D721Med (cell line): ENCODE measurements around the gene KCNIP4.

Source experiments
- DNase-seq: peaks from one replicate; pipeline ENCODE4 v3.0.0; 2011; ENCODE audit warnings: low spot score; ENCODE audit not compliant: insufficient read length
- FAIRE-seq: peaks from 2 replicates; lab custom pipeline; 2011; peaks lifted over from hg19 to GRCh38; lab: Jason Lieb, UNC
- TF ChIP-seq, protein P1 (sequence below): IDR thresholded peaks from 2 replicates; pipeline ENCODE4 v1.5.1; 2012; ENCODE audit warnings: mild to moderate bottlenecking, control low read depth; ENCODE audit not compliant: insufficient read depth; ENCODE audit errors: missing control alignments

KCNIP4 gene

DNA sequence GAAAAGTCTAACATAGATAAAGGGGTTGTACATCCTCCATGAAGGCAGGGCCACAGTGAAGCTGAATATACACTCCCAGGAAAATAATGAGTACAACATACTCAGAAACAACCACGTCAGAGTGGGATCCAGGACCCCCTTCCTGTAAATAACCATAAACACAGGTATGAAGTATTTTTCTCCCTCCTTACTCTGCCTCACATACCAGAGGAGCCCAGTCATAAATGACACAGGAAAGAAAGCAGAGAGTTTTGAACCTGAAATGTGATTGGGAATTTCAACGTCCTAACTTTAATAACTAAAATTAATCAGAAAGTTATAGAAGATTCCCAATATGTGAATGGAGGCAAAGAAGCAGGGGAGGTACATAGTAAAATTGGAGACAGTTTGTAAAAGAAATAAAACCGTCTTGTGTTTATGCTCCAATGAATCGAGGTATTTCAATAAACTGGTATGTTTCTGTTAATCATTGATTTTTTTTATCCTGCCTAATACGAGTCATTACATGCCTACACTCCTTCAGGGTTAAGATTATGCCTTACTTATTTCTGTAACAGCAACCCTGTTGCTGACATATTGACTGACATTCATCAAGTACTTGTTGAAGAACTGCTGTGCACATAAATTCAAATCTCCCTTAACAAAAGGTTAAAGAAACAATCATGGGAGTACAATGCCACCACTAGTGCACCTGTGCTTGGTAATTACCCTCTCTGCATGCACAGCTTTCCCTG, 431.3 kb downstream of the KCNIP4 start:
- TF ChIP-seq, protein P1, sequence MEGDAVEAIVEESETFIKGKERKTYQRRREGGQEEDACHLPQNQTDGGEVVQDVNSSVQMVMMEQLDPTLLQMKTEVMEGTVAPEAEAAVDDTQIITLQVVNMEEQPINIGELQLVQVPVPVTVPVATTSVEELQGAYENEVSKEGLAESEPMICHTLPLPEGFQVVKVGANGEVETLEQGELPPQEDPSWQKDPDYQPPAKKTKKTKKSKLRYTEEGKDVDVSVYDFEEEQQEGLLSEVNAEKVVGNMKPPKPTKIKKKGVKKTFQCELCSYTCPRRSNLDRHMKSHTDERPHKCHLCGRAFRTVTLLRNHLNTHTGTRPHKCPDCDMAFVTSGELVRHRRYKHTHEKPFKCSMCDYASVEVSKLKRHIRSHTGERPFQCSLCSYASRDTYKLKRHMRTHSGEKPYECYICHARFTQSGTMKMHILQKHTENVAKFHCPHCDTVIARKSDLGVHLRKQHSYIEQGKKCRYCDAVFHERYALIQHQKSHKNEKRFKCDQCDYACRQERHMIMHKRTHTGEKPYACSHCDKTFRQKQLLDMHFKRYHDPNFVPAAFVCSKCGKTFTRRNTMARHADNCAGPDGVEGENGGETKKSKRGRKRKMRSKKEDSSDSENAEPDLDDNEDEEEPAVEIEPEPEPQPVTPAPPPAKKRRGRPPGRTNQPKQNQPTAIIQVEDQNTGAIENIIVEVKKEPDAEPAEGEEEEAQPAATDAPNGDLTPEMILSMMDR = no peak
- DNase-seq (no peak), FAIRE-seq (no peak)

- TF ChIP-seq, protein P1 = no peak
- DNase-seq (no peak), FAIRE-seq (no peak)
Observed at GRCh38 chr4:21514022-21514694, 434.4 kb downstream of the KCNIP4 start.

DNA sequence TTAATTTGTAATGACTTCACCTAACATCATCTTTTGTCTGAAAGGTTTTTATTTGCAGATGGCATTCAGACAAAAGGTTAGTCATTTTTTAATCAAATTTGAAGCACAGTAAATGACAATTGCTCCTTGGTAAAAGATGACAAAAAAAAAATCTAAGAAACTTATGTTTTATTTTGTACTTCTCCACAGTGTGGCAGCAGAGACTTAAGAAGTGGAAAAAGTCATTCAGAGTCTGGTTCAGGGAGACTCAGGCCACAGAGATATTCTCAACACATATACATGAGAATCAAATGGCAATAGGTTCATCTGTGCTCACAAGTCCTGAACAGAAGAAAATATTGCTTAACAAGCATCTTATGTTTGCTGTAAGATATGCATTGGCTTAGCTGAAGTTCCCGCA, 436.2 kb downstream of the KCNIP4 start:
- FAIRE-seq (peak; percentile 81), DNase-seq (no peak)
- TF ChIP-seq, protein P1 = peak; percentile 64

DNA sequence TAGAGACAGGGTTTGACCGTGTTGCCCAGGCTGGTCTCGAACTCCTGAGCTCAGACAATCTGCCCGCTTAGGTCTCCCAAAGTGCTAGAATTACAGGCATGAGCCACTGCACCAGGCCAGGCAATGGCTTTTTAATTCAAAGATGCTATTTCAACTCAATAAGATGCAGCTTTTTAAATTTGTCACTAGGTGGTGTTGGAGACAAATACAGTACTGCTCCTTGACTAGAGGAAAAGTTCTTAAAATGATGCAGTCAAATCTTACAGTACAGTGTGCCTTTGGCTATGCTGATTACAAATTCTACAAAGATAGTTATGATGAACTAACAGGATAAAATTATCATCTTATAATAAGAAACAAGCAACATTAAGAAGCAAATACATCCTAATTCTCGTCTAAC, 441.1 kb downstream of the KCNIP4 start:
- DNase-seq = no peak
- peak; percentile 29 for FAIRE-seq
- TF ChIP-seq, protein P1 = peak; percentile 31

DNA sequence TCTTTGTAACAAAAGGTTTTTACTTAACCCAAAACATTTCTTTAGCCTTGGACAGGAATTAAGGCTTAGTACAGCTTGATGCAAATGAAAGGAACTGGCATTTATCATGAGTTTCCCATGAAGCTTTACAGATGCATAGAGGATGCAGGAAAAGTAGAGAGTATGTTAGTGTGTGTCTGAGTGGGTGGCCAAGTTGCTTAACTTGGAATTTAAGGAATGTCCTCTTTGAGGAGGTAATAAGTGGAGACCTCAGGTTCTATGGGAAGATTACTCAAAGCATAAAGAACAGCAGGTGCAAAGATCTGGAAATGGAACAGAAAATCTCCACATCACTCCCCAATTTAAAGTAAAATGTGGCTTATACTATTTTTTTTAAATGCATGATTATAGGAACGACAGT, 457.9 kb downstream of the KCNIP4 start:
- TF ChIP-seq, protein P1 = no peak
- no peak for FAIRE-seq
- no peak for DNase-seq

DNA sequence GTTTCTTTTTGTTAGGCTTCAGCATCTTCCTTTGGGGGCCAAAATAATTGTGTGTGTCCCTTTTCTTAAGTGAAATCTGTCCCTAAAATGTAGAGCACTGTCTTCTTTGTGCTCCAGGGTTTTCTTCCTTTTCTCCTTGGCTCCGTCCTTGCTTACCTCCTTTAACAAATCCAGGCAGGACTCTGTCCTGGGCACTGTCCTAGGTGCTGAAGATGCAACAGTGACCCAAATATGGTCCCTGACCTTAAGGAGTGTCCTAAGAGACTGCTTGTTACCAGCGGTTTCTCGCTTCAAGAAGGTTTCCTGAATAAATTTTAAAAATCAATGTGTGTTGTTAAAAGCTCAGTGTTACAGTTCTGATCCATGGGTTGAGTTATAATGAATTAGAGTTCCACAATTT, 471.8 kb downstream of the KCNIP4 start:
- no peak for DNase-seq
- FAIRE-seq = no peak
- TF ChIP-seq, protein P1 = no peak

DNA sequence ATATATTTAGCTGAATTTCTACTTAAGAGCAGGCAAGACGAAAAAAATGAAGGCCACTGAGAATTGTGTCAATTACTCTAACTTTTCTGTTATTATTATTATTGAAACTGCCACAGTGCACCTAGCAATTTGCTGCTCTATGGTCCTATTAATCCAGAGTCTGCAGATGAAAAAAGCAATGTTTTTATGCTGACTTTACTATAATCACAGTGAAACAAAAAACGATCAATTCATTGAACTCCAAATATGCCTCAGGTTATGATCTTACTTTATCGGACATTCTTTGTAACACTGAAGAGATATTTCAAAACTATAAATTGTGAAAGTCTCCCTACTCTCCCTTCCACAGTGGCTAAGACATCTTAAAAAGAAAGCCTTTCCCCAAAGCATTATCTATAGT, 474.4 kb downstream of the KCNIP4 start:
- FAIRE-seq = no peak
- no peak for DNase-seq
- TF ChIP-seq, protein P1 = no peak
